Sciatic nerve (tissue), 2 donors: ENCODE data around the gene GAS2. TPM values are rescaled to one million over a fixed set of nuclear protein-coding genes. Genes with fewer than 3 reads are reported as not detected.
A peak's percentile ranks its signal among the peaks of the same experiment; 100 is the strongest.
"Not testable (repeated sequence)": the region's sequence is repeated elsewhere in the genome, so short reads cannot be mapped to it uniquely, and the experiment has no call there.

ENCODE experiments used
- ATAC-seq: fragments of 200-7000 bp; cut with Tn5 transposase; one replicate; pipeline ENCODE4 v1.9.1; 2020; ENCODE audit warnings: mild to moderate bottlenecking, moderate library complexity
- DNase-seq: peaks from one replicate; pipeline ENCODE4 v3.0.0-alpha.2; 2020; ENCODE audit warnings: low spot score
- intact Hi-C: fragments of 100-400 bp; cut with DNase I; formaldehyde crosslinking; loops from one replicate; pipeline ENCODE4 v1.14.2; 2022
- total RNA-seq: library from RNA; stranded (reverse); fragmentation: NEBNext Ultra II Directional; extraction: Animal tissue kit (Norgen Biotek cat#: 25700); gene quantifications from one replicate; pipeline ENCODE4 v1.2.1, GENCODE V29; 2021
- donor health status: DM: no; HTN: no; CAD: no.
- donor health status: DM: no; HTN: no; CAD: no.

GAS2 gene
- total RNA-seq, result 22.1 TPM

GRCh38 chr11:22666325-22666687 is at the start of gene GAS2:
TSS of gene GAS2 (plus strand) at chr11:22666611. CDS start at chr11:22674870, 8,259 bp downstream.
- DNase-seq, result no peak

GRCh38 chr11:22617868-22618267 is 48.5 kb upstream of the GAS2 start:
- intact Hi-C loops, result no loop called here
- no peak for ATAC-seq
- DNase-seq, result no peak

More at GRCh38 chr11:22666325-22666687, at the start of gene GAS2:
- no peak for ATAC-seq
- intact Hi-C loops, result no loop called here

GRCh38 chr11:22624742-22625447 is 41.5 kb upstream of the GAS2 start:
- ATAC-seq, result peak; percentile 82
- DNase-seq, result peak; percentile 74
- intact Hi-C loops, result no loop called here

- intact Hi-C loops, result no loop called here
- ATAC-seq (peak; percentile 99), DNase-seq (peak; percentile 95)
Observed at GRCh38 chr11:22625448-22626287, 40.7 kb upstream of the GAS2 start, which contains the start of gene FANCF. TSS of gene FANCF (minus strand) at chr11:22625823. CDS start at chr11:22625810, 13 bp downstream.

GRCh38 chr11:22626573-22627239 is 39.7 kb upstream of the GAS2 start:
- ATAC-seq, result no peak
- intact Hi-C loops, result no loop called here

GRCh38 chr11:22627421-22627820 is 39.0 kb upstream of the GAS2 start:
- no peak for DNase-seq
- intact Hi-C loops, result no loop called here

More at GRCh38 chr11:22626573-22627239, 39.7 kb upstream of the GAS2 start:
- DNase-seq, result no peak

GRCh38 chr11:22633354-22633902 is 33.0 kb upstream of the GAS2 start:
- ATAC-seq (no peak), DNase-seq (no peak)
- intact Hi-C loops, result no loop called here

More at GRCh38 chr11:22627421-22627820, 39.0 kb upstream of the GAS2 start:
- ATAC-seq, result no peak

- ATAC-seq (peak; percentile 30), DNase-seq (no peak)
- intact Hi-C loops, result no loop called here
Observed at GRCh38 chr11:22634897-22635629, 31.3 kb upstream of the GAS2 start.

- intact Hi-C loops, result no loop called here
- ATAC-seq, result no peak
- no peak for DNase-seq
Observed at GRCh38 chr11:22635689-22636088, 30.7 kb upstream of the GAS2 start.

- intact Hi-C loops, result no loop called here
- no peak for DNase-seq
- no peak for ATAC-seq
Observed at GRCh38 chr11:22640862-22641261, 25.5 kb upstream of the GAS2 start.

GRCh38 chr11:22641559-22641958 is 24.9 kb upstream of the GAS2 start:
- intact Hi-C loops, result no loop called here
- no peak for ATAC-seq
- DNase-seq, result no peak

- ATAC-seq, intact Hi-C loops, DNase-seq: not testable (repeated sequence)
Observed at GRCh38 chr11:22652346-22652745, 14.1 kb upstream of the GAS2 start.

- no peak for DNase-seq
- intact Hi-C loops, result no loop called here
- ATAC-seq, result no peak
Observed at GRCh38 chr11:22656130-22656529, 10.3 kb upstream of the GAS2 start.

- DNase-seq, result no peak
- no peak for ATAC-seq
- intact Hi-C loops, result no loop called here
Observed at GRCh38 chr11:22657101-22657694, 9.2 kb upstream of the GAS2 start.

GRCh38 chr11:22659783-22660182 is 6.6 kb upstream of the GAS2 start:
- intact Hi-C loops, result no loop called here
- DNase-seq, result no peak
- ATAC-seq, result no peak

- DNase-seq (peak; percentile 66), ATAC-seq (peak; percentile 74)
- intact Hi-C loops, result no loop called here
Observed at GRCh38 chr11:22666688-22667439, 453 bp downstream of the GAS2 start.

GRCh38 chr11:22668005-22668796 is 1.8 kb downstream of the GAS2 start:
- intact Hi-C loops, result no loop called here
- ATAC-seq, result no peak
- no peak for DNase-seq
